GM12875 (cell line): Measurements from ENCODE around the gene MAP3K15.
"Not testable (repeated sequence)": the region's sequence is repeated elsewhere in the genome, so short reads cannot be mapped to it uniquely, and the experiment has no call there.

ENCODE experiments used
- H3K4me3 ChIP-seq: one replicate; pipeline ENCODE4 v1.5.1; 2011; ENCODE audit warnings: low read depth, low read length, control low read depth
- CTCF ChIP-seq: IDR thresholded peaks from 2 replicates; pipeline ENCODE4 v1.5.1; 2011; ENCODE audit warnings: low read depth, mild to moderate bottlenecking, control low read depth, inconsistent platforms, low read length, moderate library complexity, borderline replicate concordance; ENCODE audit not compliant: insufficient read depth

MAP3K15 gene

GRCh38 chrX:19457662-19458061, 57.6 kb downstream of the MAP3K15 start:
- no peak for TF ChIP-seq CTCF
- H3K4me3 ChIP-seq = no peak overlapping the region

- H3K4me3 ChIP-seq = no peak overlapping the region
- no peak for TF ChIP-seq CTCF
These were observed 67.2 kb downstream of the MAP3K15 start for GRCh38 chrX:19448077-19448476.

GRCh38 chrX:19446397-19446796, 68.9 kb downstream of the MAP3K15 start:
- TF ChIP-seq CTCF = no peak
- H3K4me3 ChIP-seq = no peak overlapping the region

- not testable (repeated sequence) for H3K4me3 ChIP-seq
These were observed 69.5 kb downstream of the MAP3K15 start for GRCh38 chrX:19445772-19446171.

- no peak for TF ChIP-seq CTCF
- H3K4me3 ChIP-seq = no peak overlapping the region
These were observed 71.3 kb downstream of the MAP3K15 start for GRCh38 chrX:19443869-19444526.

- H3K4me3 ChIP-seq = no peak overlapping the region
- TF ChIP-seq CTCF = no peak
These were observed 74.6 kb downstream of the MAP3K15 start for GRCh38 chrX:19440713-19441112.

- not testable (repeated sequence) for H3K4me3 ChIP-seq
These were observed 92.6 kb downstream of the MAP3K15 start for GRCh38 chrX:19422661-19423060.

- no peak for TF ChIP-seq CTCF
These were observed 105.0 kb downstream of the MAP3K15 start for GRCh38 chrX:19410259-19410658.

More at GRCh38 chrX:19410259-19410658, 105.0 kb downstream of the MAP3K15 start:
- H3K4me3 ChIP-seq = no peak overlapping the region
